SH-SY5Y (cell line): ENCODE data around the gene ATP8A2.

Source experiments
- GATA2 ChIP-seq: IDR thresholded peaks from 2 replicates; pipeline ENCODE4 v1.6.1; 2011; ENCODE audit warnings: mild to moderate bottlenecking, low read depth, low read length
- GATA3 ChIP-seq: IDR thresholded peaks from 2 replicates; pipeline ENCODE4 v1.6.1; 2011; ENCODE audit warnings: low read depth, mild to moderate bottlenecking, low read length, moderate library complexity

DNA sequence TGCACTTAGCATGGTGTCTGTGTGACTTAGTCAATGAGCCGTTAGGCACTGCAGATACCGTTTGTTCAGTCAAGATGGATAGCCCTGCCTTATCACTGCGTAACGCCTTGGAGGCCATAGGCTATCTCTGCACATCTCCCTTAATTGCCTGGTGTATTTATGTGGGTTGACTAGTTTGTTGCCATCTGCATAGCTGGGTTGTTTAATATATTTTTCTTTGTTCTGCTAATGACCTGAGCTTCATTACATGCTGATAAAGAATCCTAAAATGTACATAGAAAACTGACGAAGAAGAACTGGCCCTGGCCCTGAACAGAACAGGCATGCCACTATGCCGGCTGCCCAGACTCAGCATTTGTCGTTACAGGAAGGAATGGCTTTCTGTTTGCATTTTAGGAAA is 382.2 kb downstream of the ATP8A2 start:
- TF ChIP-seq GATA3 (no peak), GATA2 (peak; percentile 63)
